HCT116 (cell line): ENCODE measurements around the gene PRDM1. TPM values are rescaled to one million over a fixed set of nuclear protein-coding genes. Genes with fewer than 3 reads are reported as not detected.

Source experiments
- ATAC-seq: fragments of 200-7000 bp; cut with Tn5 transposase; 2 replicates; pipeline ENCODE4 v1.9.1; 2020; ENCODE audit warnings: mild to moderate bottlenecking, moderate library complexity
- BruUV-seq: library from RNA; stranded (reverse); fragments of 400-500 nt; replicated peaks from 2 replicates; lab custom pipeline; 2021; lab: Mats Ljungman, UMichigan
- CTCF ChIA-PET: fragments of 300-600 bp; sonication (Branson Sonifier 250); formaldehyde crosslinking; loops from one replicate; lab custom pipeline; 2021; ENCODE audit warnings: antibody characterized with exemption; lab: Charles Lee
- POLR2A ChIA-PET: fragments of 300-600, 350-600 bp; sonication (Branson Sonifier 250); formaldehyde crosslinking; loops from one replicate; lab custom pipeline; 2021; ENCODE audit warnings: antibody characterized with exemption; lab: Charles Lee
- RAD21 ChIA-PET, 2 experiments: fragments of 300-600 bp; sonication (Branson Sonifier 250); formaldehyde crosslinking; loops; one replicate each; lab custom pipeline; 2023; ENCODE audit warnings: low total read pairs in 2 of 2; ENCODE audit not compliant: uncharacterized antibody in 2 of 2, unreplicated experiment in 2 of 2, low non-redundant PET in 1 of 2; lab: Charles Lee
- DNase-seq: peaks from one replicate; pipeline ENCODE4 v3.0.0-alpha.2; 2010; ENCODE audit warnings: low read depth, low spot score
- H2AFZ ChIP-seq: fragments of 200-600 bp; shearing (Covaris generic), sonication (generic); 2 replicates; pipeline ENCODE4 v1.6.1; 2017; ENCODE audit warnings: low read depth, mixed run types, mixed read lengths, antibody characterized with exemption, low read length; ENCODE audit not compliant: poor library complexity, severe bottlenecking
- H3K27ac ChIP-seq: 2 replicates; pipeline ENCODE4 v1.5.1; 2012; ENCODE audit warnings: low read depth, low read length
- H3K27me3 ChIP-seq: fragments of 200-600 bp; sonication (generic); 2 replicates; pipeline ENCODE4 v1.6.1; 2016; ENCODE audit warnings: mixed run types, low read length, mixed read lengths; ENCODE audit not compliant: insufficient read depth
- H3K36me3 ChIP-seq, 2 experiments: fragments of 200-500 bp in 1 of 2; fragments of 200-600 bp in 1 of 2; sonication (Bioruptor generic) in 1 of 2; sonication (generic) in 1 of 2; 2 replicates each; pipeline versions ENCODE4 v1.5.1 to v1.6.1; 2014 to 2016; ENCODE audit warnings: low read length in 2 of 2, inconsistent platforms in 1 of 2, mixed read lengths in 1 of 2, mixed run types in 1 of 2; ENCODE audit not compliant: insufficient read depth in 2 of 2, control insufficient read depth in 1 of 2
- H3K4me1 ChIP-seq, 2 experiments: fragments of 200-600 bp in 1 of 2; sonication (generic) in 1 of 2; 2 replicates each; pipeline versions ENCODE4 v1.5.1 to v1.6.1; 2012 to 2017; ENCODE audit warnings: low read length in 2 of 2, inconsistent platforms in 1 of 2, mild to moderate bottlenecking in 1 of 2, mixed read lengths in 1 of 2, mixed run types in 1 of 2, moderate library complexity in 1 of 2; ENCODE audit not compliant: insufficient read depth in 2 of 2, control insufficient read depth in 1 of 2
- H3K4me2 ChIP-seq: fragments of 200-600 bp; sonication (generic); 2 replicates; pipeline ENCODE4 v1.6.1; 2017; ENCODE audit warnings: mixed run types, low read length, mixed read lengths
- H3K4me3 ChIP-seq, 2 experiments: fragments of 200-600 bp in 1 of 2; sonication (generic) in 1 of 2; replicated peaks in 1 of 2; 2 replicates each; pipeline ENCODE4 v1.5.1; 2011 to 2016; ENCODE audit warnings: low read length in 2 of 2, control low read depth in 1 of 2, low read depth in 1 of 2, mild to moderate bottlenecking in 1 of 2, mixed read lengths in 1 of 2, mixed run types in 1 of 2
- H3K79me2 ChIP-seq: fragments of 200-600 bp; sonication (generic); 2 replicates; pipeline ENCODE4 v1.6.1; 2017; ENCODE audit warnings: mild to moderate bottlenecking, mixed run types, low read length, moderate library complexity, mixed read lengths; ENCODE audit not compliant: insufficient read depth
- H3K9ac ChIP-seq: fragments of 200-600 bp; sonication (generic); 2 replicates; pipeline ENCODE4 v1.6.1; 2016; ENCODE audit warnings: low read length, mixed read lengths
- H3K9me2 ChIP-seq: fragments of 200-600 bp; sonication (generic), shearing (Covaris generic); 2 replicates; pipeline ENCODE4 v1.6.1; 2017; ENCODE audit warnings: mixed run types, mild to moderate bottlenecking, moderate library complexity; ENCODE audit not compliant: insufficient read depth
- H3K9me3 ChIP-seq, 2 experiments: fragments of 200-500 bp in 1 of 2; fragments of 200-600 bp in 1 of 2; sonication (Bioruptor generic) in 1 of 2; sonication (generic) in 1 of 2; 2 replicates each; pipeline ENCODE4 v1.6.1; 2014 to 2017; ENCODE audit warnings: low read length in 2 of 2, mixed read lengths in 2 of 2, inconsistent platforms in 1 of 2, low read depth in 1 of 2, mild to moderate bottlenecking in 1 of 2, mixed run types in 1 of 2, moderate library complexity in 1 of 2; ENCODE audit not compliant: control insufficient read depth in 1 of 2, insufficient read depth in 1 of 2
- H4K20me1 ChIP-seq: fragments of 200-600 bp; sonication (generic), shearing (Covaris generic); 2 replicates; pipeline ENCODE4 v1.6.1; 2017; ENCODE audit warnings: mixed run types, mild to moderate bottlenecking, moderate library complexity; ENCODE audit not compliant: insufficient read depth
- ATF3 ChIP-seq: IDR thresholded peaks from 2 replicates; pipeline ENCODE4 v1.6.1; 2012
- ELF1 ChIP-seq: IDR thresholded peaks from 2 replicates; pipeline ENCODE4 v1.6.1; 2012; ENCODE audit warnings: low read depth, borderline replicate concordance
- JUND ChIP-seq: IDR thresholded peaks from 2 replicates; pipeline ENCODE4 v1.6.1; 2012
- POLR2AphosphoS5 ChIP-seq: IDR thresholded peaks from 2 replicates; pipeline ENCODE4 v1.6.1; 2011; ENCODE audit warnings: mild to moderate bottlenecking, low read depth, low read length, moderate library complexity
- RAD21 ChIP-seq: IDR thresholded peaks from 2 replicates; pipeline ENCODE4 v1.6.1; 2012; ENCODE audit warnings: low read depth, mild to moderate bottlenecking
- SIN3A ChIP-seq: IDR thresholded peaks from 2 replicates; pipeline ENCODE4 v1.6.1; 2012; ENCODE audit warnings: low read depth
- SRF ChIP-seq: IDR thresholded peaks from 2 replicates; pipeline ENCODE4 v1.6.1; 2012; ENCODE audit warnings: low read depth
- intact Hi-C: fragments of 100-400 bp; cut with micrococcal nuclease; formaldehyde crosslinking; loops from 2 replicates; pipeline ENCODE4 v1.10.0; 2022
- total RNA-seq: library from RNA; stranded (reverse); gene quantifications from one replicate; pipeline ENCODE4 v1.2.1, GENCODE V29; 2021; ENCODE audit not compliant: unreplicated experiment
- TF ChIP-seq, protein P1 (sequence below): IDR thresholded peaks from 2 replicates; pipeline ENCODE4 v1.6.1; 2012

Gene PRDM1
- total RNA-seq, 1 experiment from 2014 or later, result 3.4 TPM

- TF ChIP-seq, protein P1, sequence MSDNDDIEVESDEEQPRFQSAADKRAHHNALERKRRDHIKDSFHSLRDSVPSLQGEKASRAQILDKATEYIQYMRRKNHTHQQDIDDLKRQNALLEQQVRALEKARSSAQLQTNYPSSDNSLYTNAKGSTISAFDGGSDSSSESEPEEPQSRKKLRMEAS, result no peak
- TF ChIP-seq ELF1, result no peak
- no peak for TF ChIP-seq JUND
- TF ChIP-seq SRF, result no peak
Observed at GRCh38 chr6:106094964-106095335, 8.8 kb downstream of the PRDM1 start (continued).

GRCh38 chr6:106097411-106098231 is 11.5 kb downstream of the PRDM1 start:
- H3K9me2 ChIP-seq, result no peaks in the 10 kb centered on the region
- intact Hi-C loops, result loop anchor here (10.0 kb wide), 1 partner anchor 347 kb away; no protein-coding TSS in a partner anchor

More at GRCh38 chr6:106097411-106098231, 11.5 kb downstream of the PRDM1 start:
- ChIA-PET CTCF (interaction anchor here (2.0 kb wide), 1 partner anchor 126 kb away, joined by 7 read pairs; no protein-coding TSS in a partner anchor), POLR2A (no interaction called here), RAD21 (no interaction called here)
- Histone ChIP-seq H3K4me1 (peaks cover 11 to 31% of the 10 kb centered on the region in 2 experiments; a peak in 3 of 4 replicates), H3K27ac (peak overlapping the region; percentile 67), H3K4me2 (peak overlapping the region; percentile 95), H3K9me3 (no peaks in the 10 kb centered on the region), H3K27me3 (no peaks in the 10 kb centered on the region), H2AFZ (peak overlapping the region; percentile 99), H4K20me1 (no peaks in the 10 kb centered on the region), H3K79me2 (no peaks in the 10 kb centered on the region), H3K9ac (peak overlapping the region; percentile 53), H3K36me3 (no peaks in the 10 kb centered on the region), H3K4me3 (peak overlapping the region; percentile 45 to 68)
- no peak for DNase-seq
- peak; percentile 53 for ATAC-seq
- TF ChIP-seq RAD21, result peak; percentile 5; the same call in 1 of the 2 replicates
- no peak for TF ChIP-seq POLR2AphosphoS5
- TF ChIP-seq ATF3, result no peak
- TF ChIP-seq, protein P1, result peak; percentile 50
- TF ChIP-seq SIN3A, result peak; percentile 37; the same call in 1 of the 2 replicates
- TSS peak; percentile 69 for BruUV-seq
